ENCODE measurements around the gene MMD2. TPM values are rescaled to one million over a fixed set of nuclear protein-coding genes. Genes with fewer than 3 reads are reported as not detected.

Gene MMD2
- total RNA-seq, 1 donor from 2014 or later: not detected

- Mint-ChIP-seq H3K4me1 (ENCODE audit: low read depth) (peaks cover 10% of the 10 kb centered on the region), H3K36me3 (ENCODE audit: insufficient read depth) (no peaks in the 10 kb centered on the region), H3K27me3 (peaks cover 17% of the 10 kb centered on the region), H3K9me3 (ENCODE audit: low read depth) (no peaks in the 10 kb centered on the region), H3K27ac (no peak overlapping the region), H3K4me3 (ENCODE audit: low read depth) (no peak overlapping the region)
- no peak for TF ChIP-seq CTCF (IDR thresholded peaks at IDR 0.05; ENCODE audit: unreplicated experiment)
- no peak for DNase-seq (ENCODE audit: low spot score, unreplicated experiment)
Observed at GRCh38 chr7:4878336-4879335, 80.4 kb downstream of the MMD2 start.

GRCh38 chr7:4876586-4876985 is 82.4 kb downstream of the MMD2 start:
- no peak for TF ChIP-seq CTCF (IDR thresholded peaks at IDR 0.05; ENCODE audit: unreplicated experiment)
- Mint-ChIP-seq H3K36me3 (ENCODE audit: insufficient read depth) (no peaks in the 10 kb centered on the region), H3K27ac (no peak overlapping the region), H3K27me3 (peaks cover 6% of the 10 kb centered on the region), H3K4me1 (ENCODE audit: low read depth) (no peaks in the 10 kb centered on the region), H3K9me3 (ENCODE audit: low read depth) (no peaks in the 10 kb centered on the region), H3K4me3 (ENCODE audit: low read depth) (no peak overlapping the region)
- DNase-seq (ENCODE audit: low spot score, unreplicated experiment): no peak

- no peak overlapping the region for H3K4me3 Mint-ChIP-seq (ENCODE audit: low read depth)
- no peak for DNase-seq (ENCODE audit: low spot score, unreplicated experiment)
- TF ChIP-seq CTCF (IDR thresholded peaks at IDR 0.05; ENCODE audit: unreplicated experiment): no peak
- no peak overlapping the region for H3K27ac Mint-ChIP-seq
- no peaks in the 10 kb centered on the region for H3K4me1 Mint-ChIP-seq (ENCODE audit: low read depth)
- peaks cover 3% of the 10 kb centered on the region for H3K27me3 Mint-ChIP-seq
- H3K9me3 Mint-ChIP-seq (ENCODE audit: low read depth): no peaks in the 10 kb centered on the region
- no peaks in the 10 kb centered on the region for H3K36me3 Mint-ChIP-seq (ENCODE audit: insufficient read depth)
Observed at GRCh38 chr7:4875391-4875790, 83.6 kb downstream of the MMD2 start.

- no peak for DNase-seq (ENCODE audit: low spot score, unreplicated experiment)
- H3K27me3 Mint-ChIP-seq: no peaks in the 10 kb centered on the region
- H3K4me3 Mint-ChIP-seq (ENCODE audit: low read depth): no peak overlapping the region
- no peaks in the 10 kb centered on the region for H3K9me3 Mint-ChIP-seq (ENCODE audit: low read depth)
- no peak for TF ChIP-seq CTCF (IDR thresholded peaks at IDR 0.05; ENCODE audit: unreplicated experiment)
- H3K27ac Mint-ChIP-seq: no peak overlapping the region
- H3K36me3 Mint-ChIP-seq (ENCODE audit: insufficient read depth): no peaks in the 10 kb centered on the region
- H3K4me1 Mint-ChIP-seq (ENCODE audit: low read depth): no peaks in the 10 kb centered on the region
Observed at GRCh38 chr7:4873071-4873944, 85.7 kb downstream of the MMD2 start.
